Right lobe of liver (tissue), 6 donors: ENCODE results near the gene MAP2K6. TPM values are rescaled to one million over a fixed set of nuclear protein-coding genes. Genes with fewer than 3 reads are reported as not detected.
A peak's percentile ranks its signal among the peaks of the same experiment; 100 is the strongest.

ENCODE experiments used
- ATAC-seq, 4 donors: fragments of 200-7000 bp; cut with Tn5 transposase; one replicate each; pipeline ENCODE4 v1.9.1; 2020; ENCODE audit warnings: mild to moderate bottlenecking in 4 of 4, moderate library complexity in 4 of 4
- DNase-seq, 3 donors: peaks; one replicate each; pipeline ENCODE4 v3.0.0-alpha.2; 2020
- H3K27ac ChIP-seq, 3 donors: fragments of 200-600 bp; one replicate each; pipeline ENCODE4 v1.8.0; 2022
- H3K27me3 ChIP-seq, 2 donors: fragments of 200-600 bp; one replicate each; pipeline ENCODE4 v1.8.0; 2022
- H3K36me3 ChIP-seq, 4 donors: fragments of 200-600 bp; sonication (generic) in 1 of 4; one replicate each; pipeline versions ENCODE4 v1.5.1 to v1.8.0; 2017 to 2022; ENCODE audit warnings: control low read depth in 1 of 4
- H3K4me1 ChIP-seq, 4 donors: fragments of 200-600 bp; sonication (generic) in 1 of 4; one replicate each; pipeline versions ENCODE4 v1.5.1 to v1.8.0; 2017 to 2022; ENCODE audit warnings: control low read depth in 1 of 4
- H3K4me3 ChIP-seq, 3 donors: fragments of 200-600 bp; one replicate each; pipeline ENCODE4 v1.8.0; 2022
- H3K9me3 ChIP-seq, 4 donors: fragments of 200-600 bp; sonication (generic) in 1 of 4; one replicate each; pipeline versions ENCODE4 v1.5.1 to v1.8.0; 2017 to 2022; ENCODE audit warnings: control low read depth in 1 of 4
- POLR2A ChIP-seq: fragments of 450-650 bp; IDR thresholded peaks from one replicate; pipeline ENCODE4 v1.6.1; 2017; ENCODE audit warnings: antibody characterized with exemption, mild to moderate bottlenecking
- WGBS: methylation state at CpG from one replicate; pipeline ENCODE4 v1.1.6; 2018; ENCODE audit warnings: low coverage, low lambda C conversion rate; ENCODE audit not compliant: insufficient coverage; ENCODE audit errors: missing lambda C conversion rate; 5-methylcytosine and 5-hydroxymethylcytosine counted together
- intact Hi-C, 2 donors: fragments of 100-400 bp; cut with DNase I; formaldehyde crosslinking; loops; one replicate each; pipeline versions ENCODE4 v1.11.2 to v1.14.1; 2022
- total RNA-seq, 6 experiments: library from RNA; depleted of rRNA in 2 of 6; stranded (reverse); fragments of >200 nt in 2 of 6; fragmentation: NEBNext Ultra II Directional in 3 of 6; extraction: Animal tissue kit (Norgen Biotek cat#: 25700) in 3 of 6; gene quantifications; one replicate each; pipeline versions ENCODE4 v1.1.0 to v1.2.4, GENCODE V29; 2016 to 2023
- TF ChIP-seq, protein P1 (sequence below), 4 donors: fragments of 200-600 bp in 3 of 4; fragments of 450-650 bp in 1 of 4; IDR thresholded peaks; one replicate each; pipeline versions ENCODE4 v1.5.1 to v1.8.0; 2016 to 2022; ENCODE audit warnings: antibody characterized with exemption in 4 of 4, mild to moderate bottlenecking in 2 of 4
- donor health status: DM: no; HTN: yes; CAD: no.
- donor health status: DM: no; HTN: no; CAD: no.
- donor health status: DM: no; HTN: no; CAD: no.
- donor health status: DM: no; HTN: yes; CAD: no.
- donor health status: DM: no; HTN: yes; CAD: no.

MAP2K6 gene
- total RNA-seq, 6 experiments from 2014 or later = 1.8 to 3.6 (median 2.3) TPM

DNA sequence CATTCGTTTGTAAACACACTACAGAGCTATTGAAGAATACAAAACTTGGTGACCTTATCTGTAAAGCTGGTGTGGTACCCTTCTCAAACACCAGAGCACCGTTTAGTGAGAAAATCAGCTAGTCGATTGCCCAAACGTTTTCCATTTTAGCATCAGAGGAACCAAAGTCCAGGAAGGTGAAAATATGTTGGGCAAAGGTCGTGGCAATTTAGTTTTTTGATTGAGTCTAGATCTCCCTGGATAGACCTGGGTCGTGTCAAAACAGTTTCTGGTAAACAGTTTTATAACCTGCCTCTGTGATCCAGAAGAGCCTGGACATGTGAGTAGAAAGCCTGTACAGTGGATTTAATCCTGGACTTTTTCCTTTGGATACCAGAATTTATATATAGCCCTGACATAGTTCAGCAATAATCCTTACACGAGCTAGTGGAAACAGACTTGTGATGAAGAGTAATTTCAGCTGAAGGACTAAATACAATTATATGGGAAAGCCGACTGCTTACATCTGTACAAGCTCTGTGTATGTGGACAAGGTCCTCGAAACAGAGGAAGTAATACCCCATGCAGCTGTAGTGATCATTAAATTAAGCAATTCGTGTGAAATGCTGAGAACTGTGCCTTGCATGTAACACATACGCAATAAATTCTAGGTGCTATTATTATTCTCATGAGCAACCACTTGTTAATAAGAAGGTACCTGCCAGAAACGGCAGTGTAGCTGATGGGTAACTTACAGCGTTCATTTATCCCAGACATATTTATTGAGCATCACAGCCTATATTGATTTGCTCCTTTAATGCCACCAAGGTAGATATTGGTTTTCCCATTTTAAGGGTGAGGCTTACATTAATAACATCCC lies 72.5 kb downstream of the MAP2K6 start:
- H3K9me3 ChIP-seq = no peaks in the 10 kb centered on the region
- H3K27ac ChIP-seq = peak overlapping the region in 1 of 3 donors; percentile 30
- DNase-seq (no peak), ATAC-seq (peak; percentile 57 to 86 (median 80))
- peaks cover 0 to 9% (median 0%) of the 10 kb centered on the region in 4 donors for H3K4me1 ChIP-seq
- no peak overlapping the region for H3K4me3 ChIP-seq
- no peaks in the 10 kb centered on the region for H3K36me3 ChIP-seq
- TF ChIP-seq, protein P1, sequence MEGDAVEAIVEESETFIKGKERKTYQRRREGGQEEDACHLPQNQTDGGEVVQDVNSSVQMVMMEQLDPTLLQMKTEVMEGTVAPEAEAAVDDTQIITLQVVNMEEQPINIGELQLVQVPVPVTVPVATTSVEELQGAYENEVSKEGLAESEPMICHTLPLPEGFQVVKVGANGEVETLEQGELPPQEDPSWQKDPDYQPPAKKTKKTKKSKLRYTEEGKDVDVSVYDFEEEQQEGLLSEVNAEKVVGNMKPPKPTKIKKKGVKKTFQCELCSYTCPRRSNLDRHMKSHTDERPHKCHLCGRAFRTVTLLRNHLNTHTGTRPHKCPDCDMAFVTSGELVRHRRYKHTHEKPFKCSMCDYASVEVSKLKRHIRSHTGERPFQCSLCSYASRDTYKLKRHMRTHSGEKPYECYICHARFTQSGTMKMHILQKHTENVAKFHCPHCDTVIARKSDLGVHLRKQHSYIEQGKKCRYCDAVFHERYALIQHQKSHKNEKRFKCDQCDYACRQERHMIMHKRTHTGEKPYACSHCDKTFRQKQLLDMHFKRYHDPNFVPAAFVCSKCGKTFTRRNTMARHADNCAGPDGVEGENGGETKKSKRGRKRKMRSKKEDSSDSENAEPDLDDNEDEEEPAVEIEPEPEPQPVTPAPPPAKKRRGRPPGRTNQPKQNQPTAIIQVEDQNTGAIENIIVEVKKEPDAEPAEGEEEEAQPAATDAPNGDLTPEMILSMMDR (IDR thresholded peaks at IDR 0.05) = peak in 1 of 4 donors; percentile 16
- no peak for TF ChIP-seq POLR2A
- intact Hi-C loops = no loop called here
- no peaks in the 10 kb centered on the region for H3K27me3 ChIP-seq
- 42% methylated on average over 13 of the region's 13 CpGs for WGBS

GRCh38 chr17:69489313-69489712 lies 74.8 kb downstream of the MAP2K6 start:
- H3K27ac ChIP-seq = no peak overlapping the region

DNA sequence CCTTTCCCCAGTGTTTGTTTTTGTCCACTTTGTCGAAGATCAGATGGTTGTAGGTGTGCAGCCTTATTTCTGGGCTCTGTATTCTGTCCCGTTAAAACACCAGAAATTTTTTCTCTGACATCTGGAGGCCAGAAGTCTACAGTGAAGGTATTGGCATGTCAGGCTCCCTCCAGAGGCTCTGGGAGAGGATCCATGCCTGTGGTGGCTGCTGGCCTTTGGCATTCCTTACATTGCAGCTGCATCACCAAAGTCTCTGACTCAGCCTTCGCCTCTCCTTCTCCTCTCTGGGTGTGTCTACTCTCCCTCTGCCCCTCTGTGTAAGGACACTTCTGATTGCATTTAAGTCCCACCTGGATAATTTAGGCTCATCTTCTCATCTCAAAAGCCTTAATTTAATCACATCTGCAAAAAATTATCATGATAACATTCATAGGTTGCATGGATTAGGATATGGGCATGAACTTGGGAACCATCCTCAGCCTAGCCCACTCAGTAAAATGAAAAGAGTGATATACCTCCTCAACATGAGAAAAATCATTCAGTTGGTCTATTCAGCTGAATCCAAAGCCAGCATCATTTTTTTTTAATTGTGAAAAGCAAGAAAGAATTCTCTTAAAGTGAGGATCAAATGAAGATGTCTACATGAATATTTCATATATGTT lies 78.0 kb downstream of the MAP2K6 start:
- ATAC-seq = no peak
- Histone ChIP-seq H3K36me3 (no peaks in the 10 kb centered on the region), H3K4me1 (no peaks in the 10 kb centered on the region), H3K27ac (no peak overlapping the region), H3K27me3 (no peaks in the 10 kb centered on the region), H3K9me3 (no peaks in the 10 kb centered on the region), H3K4me3 (no peak overlapping the region)
- 64% methylated on average over 2 of the region's 3 CpGs for whole genome bisulfite sequencing
- TF ChIP-seq POLR2A = no peak
- TF ChIP-seq, protein P1 (IDR thresholded peaks at IDR 0.05) = no peak
- intact Hi-C loops = no loop called here
- DNase-seq = no peak

More at GRCh38 chr17:69489313-69489712, 74.8 kb downstream of the MAP2K6 start:
- Histone ChIP-seq H3K27me3 (no peaks in the 10 kb centered on the region), H3K4me3 (no peak overlapping the region), H3K9me3 (no peaks in the 10 kb centered on the region), H3K36me3 (no peaks in the 10 kb centered on the region), H3K4me1 (peaks cover 0 to 9% (median 0%) of the 10 kb centered on the region in 4 donors)
- intact Hi-C loops = no loop called here
- TF ChIP-seq, protein P1 (IDR thresholded peaks at IDR 0.05) = no peak
- no peak for TF ChIP-seq POLR2A
- no peak for DNase-seq
- 94% methylated on average over 4 of the region's 4 CpGs for WGBS
- no peak for ATAC-seq

- H3K36me3 ChIP-seq = no peaks in the 10 kb centered on the region
- no peaks in the 10 kb centered on the region for H3K27me3 ChIP-seq
- TF ChIP-seq POLR2A = no peak
- TF ChIP-seq, protein P1 (IDR thresholded peaks at IDR 0.05) = no peak
- H3K9me3 ChIP-seq = no peaks in the 10 kb centered on the region
- H3K27ac ChIP-seq = no peak overlapping the region
- intact Hi-C loops = no loop called here
- 92% methylated on average over 5 of the region's 5 CpGs for WGBS
- peaks cover 0 to 3% (median 1%) of the 10 kb centered on the region in 4 donors for H3K4me1 ChIP-seq
- DNase-seq (no peak), ATAC-seq (no peak)
- H3K4me3 ChIP-seq = no peak overlapping the region
Measured at GRCh38 chr17:69495787-69496186, 81.3 kb downstream of the MAP2K6 start.
